ENCODE measurements around the gene HOXB4.

HOXB4 gene

GRCh38 chr17:48567209-48567608, 10.9 kb downstream of the HOXB4 start:
- Histone ChIP-seq H3K4me3 (ENCODE audit: low read length in 2 of 2) (peak overlapping the region in 1 of 2 donors; percentile 75), H3K27ac (ENCODE audit: low read length) (peak overlapping the region; percentile 94), H3K4me1 (ENCODE audit: control insufficient read depth, insufficient read depth, low read length) (peaks cover 79% of the 10 kb centered on the region), H3K36me3 (ENCODE audit: control insufficient read depth in 2 of 2, insufficient read depth in 2 of 2, low read length in 2 of 2) (no peaks in the 10 kb centered on the region), H3K27me3 (ENCODE audit: control insufficient read depth in 1 of 2, insufficient read depth in 2 of 2, low read length in 2 of 2) (peaks cover 0 to 14% of the 10 kb centered on the region in 2 donors), H3K9ac (ENCODE audit: low read length in 2 of 2) (peak overlapping the region in 1 of 2 donors; percentile 36), H3K9me3 (ENCODE audit: control insufficient read depth in 2 of 2, low read length in 2 of 2) (no peaks in the 10 kb centered on the region)

- peak overlapping the region; percentile 94 for H3K27ac ChIP-seq (ENCODE audit: low read length)
- H3K4me3 ChIP-seq (ENCODE audit: low read length in 2 of 2): peak overlapping the region in 1 of 2 donors; percentile 75
- no peaks in the 10 kb centered on the region for H3K36me3 ChIP-seq (ENCODE audit: control insufficient read depth in 2 of 2, insufficient read depth in 2 of 2, low read length in 2 of 2)
- H3K9me3 ChIP-seq (ENCODE audit: control insufficient read depth in 2 of 2, low read length in 2 of 2): no peaks in the 10 kb centered on the region
- H3K27me3 ChIP-seq (ENCODE audit: control insufficient read depth in 1 of 2, insufficient read depth in 2 of 2, low read length in 2 of 2): peaks cover 0 to 14% of the 10 kb centered on the region in 2 donors
- no peak overlapping the region for H3K9ac ChIP-seq (ENCODE audit: low read length in 2 of 2)
- H3K4me1 ChIP-seq (ENCODE audit: control insufficient read depth, insufficient read depth, low read length): peaks cover 77% of the 10 kb centered on the region
These were observed 11.4 kb downstream of the HOXB4 start for GRCh38 chr17:48566717-48567116.

GRCh38 chr17:48565925-48566710, 12.0 kb downstream of the HOXB4 start:
- Histone ChIP-seq H3K9ac (ENCODE audit: low read length in 2 of 2) (no peak overlapping the region), H3K9me3 (ENCODE audit: control insufficient read depth in 2 of 2, low read length in 2 of 2) (no peaks in the 10 kb centered on the region), H3K36me3 (ENCODE audit: control insufficient read depth in 2 of 2, insufficient read depth in 2 of 2, low read length in 2 of 2) (peaks cover 0 to 2% of the 10 kb centered on the region in 2 donors), H3K4me3 (ENCODE audit: low read length in 2 of 2) (peak overlapping the region in 1 of 2 donors; percentile 77), H3K4me1 (ENCODE audit: control insufficient read depth, insufficient read depth, low read length) (peaks cover 78% of the 10 kb centered on the region), H3K27ac (ENCODE audit: low read length) (peak overlapping the region; percentile 94), H3K27me3 (ENCODE audit: control insufficient read depth in 1 of 2, insufficient read depth in 2 of 2, low read length in 2 of 2) (peaks cover 0 to 14% of the 10 kb centered on the region in 2 donors)

GRCh38 chr17:48565022-48565554, 13.1 kb downstream of the HOXB4 start:
- H3K36me3 ChIP-seq (ENCODE audit: control insufficient read depth in 2 of 2, insufficient read depth in 2 of 2, low read length in 2 of 2): peaks cover 0 to 2% of the 10 kb centered on the region in 2 donors
- no peaks in the 10 kb centered on the region for H3K9me3 ChIP-seq (ENCODE audit: control insufficient read depth in 2 of 2, low read length in 2 of 2)
- H3K9ac ChIP-seq (ENCODE audit: low read length in 2 of 2): peak overlapping the region; percentile 65 to 84
- peaks cover 0 to 8% of the 10 kb centered on the region in 2 donors for H3K27me3 ChIP-seq (ENCODE audit: control insufficient read depth in 1 of 2, insufficient read depth in 2 of 2, low read length in 2 of 2)
- H3K27ac ChIP-seq (ENCODE audit: low read length): peak overlapping the region; percentile 80
- peak overlapping the region; percentile 49 to 77 for H3K4me3 ChIP-seq (ENCODE audit: low read length in 2 of 2)
- H3K4me1 ChIP-seq (ENCODE audit: control insufficient read depth, insufficient read depth, low read length): peaks cover 79% of the 10 kb centered on the region

GRCh38 chr17:48564188-48565021, 13.7 kb downstream of the HOXB4 start:
- peak overlapping the region; percentile 49 to 77 for H3K4me3 ChIP-seq (ENCODE audit: low read length in 2 of 2)
- peaks cover 0 to 6% of the 10 kb centered on the region in 2 donors for H3K27me3 ChIP-seq (ENCODE audit: control insufficient read depth in 1 of 2, insufficient read depth in 2 of 2, low read length in 2 of 2)
- H3K9me3 ChIP-seq (ENCODE audit: control insufficient read depth in 2 of 2, low read length in 2 of 2): no peaks in the 10 kb centered on the region
- peaks cover 0 to 2% of the 10 kb centered on the region in 2 donors for H3K36me3 ChIP-seq (ENCODE audit: control insufficient read depth in 2 of 2, insufficient read depth in 2 of 2, low read length in 2 of 2)
- peaks cover 81% of the 10 kb centered on the region for H3K4me1 ChIP-seq (ENCODE audit: control insufficient read depth, insufficient read depth, low read length)
- peak overlapping the region; percentile 65 to 84 for H3K9ac ChIP-seq (ENCODE audit: low read length in 2 of 2)
- peak overlapping the region; percentile 80 for H3K27ac ChIP-seq (ENCODE audit: low read length)

GRCh38 chr17:48563867-48564187, 14.3 kb downstream of the HOXB4 start:
- H3K9ac ChIP-seq (ENCODE audit: low read length in 2 of 2): peak overlapping the region; percentile 51 to 52
- peaks cover 0 to 2% of the 10 kb centered on the region in 2 donors for H3K36me3 ChIP-seq (ENCODE audit: control insufficient read depth in 2 of 2, insufficient read depth in 2 of 2, low read length in 2 of 2)
- H3K9me3 ChIP-seq (ENCODE audit: control insufficient read depth in 2 of 2, low read length in 2 of 2): no peaks in the 10 kb centered on the region
- H3K4me3 ChIP-seq (ENCODE audit: low read length in 2 of 2): peak overlapping the region; percentile 44 to 77
- peaks cover 0 to 4% of the 10 kb centered on the region in 2 donors for H3K27me3 ChIP-seq (ENCODE audit: control insufficient read depth in 1 of 2, insufficient read depth in 2 of 2, low read length in 2 of 2)
- H3K27ac ChIP-seq (ENCODE audit: low read length): peak overlapping the region; percentile 66
- peaks cover 86% of the 10 kb centered on the region for H3K4me1 ChIP-seq (ENCODE audit: control insufficient read depth, insufficient read depth, low read length)

- Histone ChIP-seq H3K27ac (ENCODE audit: low read length) (peak overlapping the region; percentile 66), H3K9ac (ENCODE audit: low read length in 2 of 2) (peak overlapping the region; percentile 51 to 52), H3K27me3 (ENCODE audit: control insufficient read depth in 1 of 2, insufficient read depth in 2 of 2, low read length in 2 of 2) (peaks cover 0 to 2% of the 10 kb centered on the region in 2 donors), H3K9me3 (ENCODE audit: control insufficient read depth in 2 of 2, low read length in 2 of 2) (no peaks in the 10 kb centered on the region), H3K36me3 (ENCODE audit: control insufficient read depth in 2 of 2, insufficient read depth in 2 of 2, low read length in 2 of 2) (peaks cover 0 to 2% of the 10 kb centered on the region in 2 donors), H3K4me1 (ENCODE audit: control insufficient read depth, insufficient read depth, low read length) (peaks cover 88% of the 10 kb centered on the region), H3K4me3 (ENCODE audit: low read length in 2 of 2) (peak overlapping the region; percentile 44 to 77)
These were observed 14.7 kb downstream of the HOXB4 start for GRCh38 chr17:48563385-48563838.

- no peak overlapping the region for H3K9ac ChIP-seq (ENCODE audit: low read length in 2 of 2)
- H3K9me3 ChIP-seq (ENCODE audit: control insufficient read depth in 2 of 2, low read length in 2 of 2): no peaks in the 10 kb centered on the region
- peak overlapping the region; percentile 66 for H3K27ac ChIP-seq (ENCODE audit: low read length)
- peaks cover 89% of the 10 kb centered on the region for H3K4me1 ChIP-seq (ENCODE audit: control insufficient read depth, insufficient read depth, low read length)
- H3K27me3 ChIP-seq (ENCODE audit: control insufficient read depth in 1 of 2, insufficient read depth in 2 of 2, low read length in 2 of 2): no peaks in the 10 kb centered on the region
- H3K4me3 ChIP-seq (ENCODE audit: low read length in 2 of 2): peak overlapping the region; percentile 7 to 77
- peaks cover 0 to 2% of the 10 kb centered on the region in 2 donors for H3K36me3 ChIP-seq (ENCODE audit: control insufficient read depth in 2 of 2, insufficient read depth in 2 of 2, low read length in 2 of 2)
These were observed 15.2 kb downstream of the HOXB4 start for GRCh38 chr17:48562934-48563333.

GRCh38 chr17:48561884-48562810, 16.0 kb downstream of the HOXB4 start:
- Histone ChIP-seq H3K9ac (ENCODE audit: low read length in 2 of 2) (no peak overlapping the region), H3K36me3 (ENCODE audit: control insufficient read depth in 2 of 2, insufficient read depth in 2 of 2, low read length in 2 of 2) (peaks cover 0 to 2% of the 10 kb centered on the region in 2 donors), H3K9me3 (ENCODE audit: control insufficient read depth in 2 of 2, low read length in 2 of 2) (no peaks in the 10 kb centered on the region), H3K4me3 (ENCODE audit: low read length in 2 of 2) (peak overlapping the region; percentile 7 to 77), H3K4me1 (ENCODE audit: control insufficient read depth, insufficient read depth, low read length) (peaks cover 89% of the 10 kb centered on the region), H3K27me3 (ENCODE audit: control insufficient read depth in 1 of 2, insufficient read depth in 2 of 2, low read length in 2 of 2) (no peaks in the 10 kb centered on the region), H3K27ac (ENCODE audit: low read length) (peak overlapping the region; percentile 66)

Measured in stomach smooth muscle (tissue), 2 donors.